ENCODE measurements around the gene DDAH2.
"Not testable (repeated sequence)": the region's sequence is repeated elsewhere in the genome, so short reads cannot be mapped to it uniquely, and the experiment has no call there.

Gene DDAH2

DNA sequence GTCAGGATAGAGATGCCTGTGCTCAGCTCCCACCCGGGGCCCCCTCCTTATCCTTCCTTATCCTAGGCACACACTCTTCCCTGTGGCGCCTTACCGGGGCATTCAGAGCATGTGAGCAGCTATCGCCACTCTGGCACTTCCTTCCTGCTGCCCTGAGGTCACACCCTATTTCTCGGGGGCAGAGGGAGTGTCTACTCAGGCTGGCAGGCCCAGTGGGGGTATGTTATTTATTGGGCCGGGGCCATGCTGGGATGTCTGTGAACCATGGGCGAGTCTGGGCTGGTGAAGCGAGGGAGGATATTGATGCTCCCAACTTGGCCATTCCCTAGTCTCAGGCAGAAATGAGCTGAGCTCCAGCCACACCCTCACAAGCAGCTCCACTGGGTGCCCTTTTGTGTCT lies 17.9 kb downstream of the DDAH2 start:
- no peak for DNase-seq

DNA sequence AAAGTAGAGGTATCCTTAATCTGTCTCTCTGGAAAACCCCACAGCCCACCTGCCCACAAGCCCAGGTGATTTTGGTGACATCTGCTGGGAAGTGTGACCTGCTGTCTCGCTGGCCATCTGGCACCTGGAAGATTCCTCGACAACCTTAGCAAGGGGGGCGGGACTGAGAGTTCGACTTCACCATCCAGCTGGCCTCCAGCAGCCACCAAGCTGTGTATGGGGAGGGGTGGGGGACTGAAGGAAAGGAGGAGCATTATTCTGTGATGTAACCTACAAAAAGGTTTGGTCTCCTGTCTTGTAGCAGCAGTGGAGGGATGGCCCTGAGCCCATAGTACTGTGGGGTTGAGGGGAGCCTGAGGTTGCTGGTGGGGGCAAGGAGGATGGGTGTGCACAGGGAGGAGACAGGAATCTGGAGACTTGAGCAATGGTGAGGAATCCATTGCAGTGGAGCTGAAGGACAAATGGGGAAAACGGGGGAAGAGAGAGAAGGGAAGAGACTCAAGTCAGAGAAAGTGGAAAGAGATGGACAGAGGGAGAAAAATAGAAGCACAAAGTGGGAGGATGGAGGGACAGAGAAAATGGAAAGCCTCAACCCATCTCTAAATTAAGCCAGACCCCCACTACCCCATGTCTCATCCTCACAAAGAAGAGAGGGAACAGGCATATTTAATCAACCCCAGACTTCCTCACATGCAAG lies 18.4 kb downstream of the DDAH2 start:
- DNase-seq, result no peak

DNA sequence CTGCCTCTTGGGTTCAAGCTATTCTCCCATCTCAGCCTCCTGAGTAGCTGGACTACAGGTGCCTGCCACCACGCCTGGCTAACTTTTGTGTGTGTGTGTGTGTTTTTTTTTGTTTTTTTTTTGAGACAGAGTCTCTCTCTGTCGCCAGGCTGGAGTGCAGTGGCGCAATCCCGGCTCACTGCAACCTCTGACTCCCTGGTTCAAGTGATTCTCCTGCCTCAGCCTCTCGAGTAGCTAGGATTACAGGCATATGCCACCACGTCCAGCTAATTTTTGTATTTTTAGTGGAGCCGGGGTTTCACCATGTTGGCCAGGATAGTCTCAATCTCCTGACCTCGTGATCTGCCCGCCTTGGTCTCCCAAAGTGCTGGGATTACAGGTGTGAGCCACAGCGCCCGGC lies 19.9 kb downstream of the DDAH2 start:
- not testable (repeated sequence) for DNase-seq

DNA sequence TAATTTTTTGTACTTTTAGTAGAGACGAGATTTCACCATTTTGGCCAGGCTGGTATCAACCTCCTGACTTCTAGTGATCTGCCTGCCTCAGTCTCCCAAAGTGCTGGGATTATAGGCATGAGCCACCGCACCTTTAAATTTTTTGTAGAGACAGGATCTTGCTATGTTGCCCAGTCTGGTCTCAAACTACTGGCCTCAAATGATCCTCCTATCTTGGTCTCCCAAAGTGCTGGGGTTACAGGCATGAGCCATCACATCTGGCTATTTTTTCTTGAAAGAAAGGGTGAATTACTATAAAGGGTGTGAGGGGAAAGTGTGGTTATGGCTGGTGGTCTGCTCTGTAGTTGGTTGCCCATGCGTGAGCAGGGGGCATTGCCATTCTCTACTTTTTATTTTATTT lies 20.9 kb downstream of the DDAH2 start:
- no peak for DNase-seq

DNA sequence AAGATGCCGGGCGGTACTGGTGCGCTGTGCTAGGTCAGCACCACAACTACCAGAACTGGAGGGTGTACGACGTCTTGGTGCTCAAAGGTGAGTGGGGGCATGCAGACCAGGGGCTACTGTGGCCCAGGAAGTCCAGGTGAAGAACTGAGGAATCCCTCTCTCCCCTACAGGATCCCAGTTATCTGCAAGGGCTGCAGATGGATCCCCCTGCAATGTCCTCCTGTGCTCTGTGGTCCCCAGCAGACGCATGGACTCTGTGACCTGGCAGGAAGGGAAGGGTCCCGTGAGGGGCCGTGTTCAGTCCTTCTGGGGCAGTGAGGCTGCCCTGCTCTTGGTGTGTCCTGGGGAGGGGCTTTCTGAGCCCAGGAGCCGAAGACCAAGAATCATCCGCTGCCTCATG lies 21.4 kb downstream of the DDAH2 start:
- DNase-seq, result no peak

DNA sequence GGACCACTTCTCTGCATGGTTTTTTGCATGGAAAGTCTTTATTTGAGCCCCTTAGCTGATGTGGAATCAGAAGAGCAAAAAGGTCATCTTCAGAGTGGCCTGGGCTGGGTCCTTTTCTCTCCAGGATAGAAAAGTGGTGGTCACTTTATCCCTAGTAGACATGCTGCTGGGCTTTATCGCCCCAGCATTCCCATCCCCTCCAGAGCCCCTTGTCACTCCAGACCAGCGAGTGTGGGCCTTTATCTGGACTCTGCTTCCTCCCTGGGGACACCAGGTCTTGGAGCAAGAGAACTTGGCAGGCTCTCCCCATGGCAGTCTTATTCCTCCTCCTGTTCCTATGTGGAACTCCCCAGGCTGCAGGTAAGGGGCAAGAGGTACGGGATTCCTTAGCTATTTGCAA lies 22.5 kb downstream of the DDAH2 start, which contains the start of gene LY6G6F:
TSS of gene LY6G6F (plus strand) at position 268 of the 400 bp plus-strand sequence. CDS start at position 309, 41 bp downstream.
- no peak for DNase-seq

DNA sequence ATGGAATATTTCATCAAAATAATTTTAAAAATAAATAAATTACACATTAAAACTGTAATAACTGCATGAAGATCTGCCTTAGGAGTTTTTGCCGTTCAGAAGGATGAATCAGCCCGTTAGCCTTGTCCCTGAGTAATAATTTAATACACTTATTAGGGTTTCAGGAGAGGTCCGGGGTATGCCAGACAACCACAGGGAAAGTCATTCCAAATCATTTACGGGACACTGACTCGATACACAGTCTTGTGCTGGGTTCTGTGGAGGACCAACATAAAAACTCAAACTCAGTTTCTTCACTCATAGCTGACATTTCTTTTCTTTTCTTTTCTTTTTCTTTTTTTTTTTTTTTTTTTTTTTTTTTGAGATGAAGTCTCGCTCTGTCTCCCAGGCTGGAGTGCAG lies 23.2 kb downstream of the DDAH2 start:
- no peak for DNase-seq

DNA sequence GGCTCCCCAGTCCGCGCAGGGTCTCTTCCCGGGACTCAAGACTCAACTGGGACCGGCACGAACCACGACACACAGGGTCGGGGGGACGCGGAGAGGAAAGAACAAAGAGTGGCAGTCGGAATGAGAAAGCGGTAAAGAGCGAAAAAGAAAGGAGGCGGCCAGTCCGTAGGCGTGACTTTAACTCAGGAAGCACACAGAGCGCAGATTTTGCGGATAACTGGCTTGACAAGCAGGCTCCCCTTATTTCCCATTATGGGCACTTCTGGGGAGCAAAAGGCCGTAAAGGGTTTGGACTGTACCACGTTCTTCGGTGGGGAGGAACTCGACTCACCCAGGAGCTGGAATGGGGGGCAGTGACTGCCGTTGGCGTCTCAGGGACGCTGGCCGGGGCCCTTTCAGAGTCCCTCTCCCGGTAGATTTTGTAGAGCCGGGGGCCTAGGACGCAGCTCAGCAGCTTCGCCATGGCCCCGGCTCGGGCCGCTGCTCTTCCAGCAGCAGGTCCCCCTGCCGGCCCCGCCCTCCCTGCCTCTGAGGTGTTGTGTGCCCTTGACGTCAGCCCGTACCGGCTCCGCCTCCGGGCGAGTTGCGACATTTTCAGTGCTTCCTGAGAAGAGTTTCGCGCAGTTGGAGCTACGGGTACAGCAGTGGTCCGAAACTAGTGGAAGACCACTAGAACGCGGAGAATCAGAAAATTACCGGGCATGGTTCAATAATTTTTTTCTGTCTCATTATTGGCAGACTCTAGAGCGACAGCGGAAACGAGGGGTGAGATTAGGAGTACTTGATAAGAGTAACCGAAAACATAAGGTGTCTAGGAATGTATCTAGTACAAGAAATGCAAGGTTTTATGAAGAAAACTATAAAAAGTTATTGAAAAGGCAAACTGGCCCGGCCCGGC lies 26.0 kb downstream of the DDAH2 start, which contains the start of gene ABHD16A:
TSS of gene ABHD16A (minus strand) at position 506 of the 898 bp plus-strand sequence. CDS start at position 463, 43 bp downstream.
- DNase-seq, result peak; percentile 94

DNA sequence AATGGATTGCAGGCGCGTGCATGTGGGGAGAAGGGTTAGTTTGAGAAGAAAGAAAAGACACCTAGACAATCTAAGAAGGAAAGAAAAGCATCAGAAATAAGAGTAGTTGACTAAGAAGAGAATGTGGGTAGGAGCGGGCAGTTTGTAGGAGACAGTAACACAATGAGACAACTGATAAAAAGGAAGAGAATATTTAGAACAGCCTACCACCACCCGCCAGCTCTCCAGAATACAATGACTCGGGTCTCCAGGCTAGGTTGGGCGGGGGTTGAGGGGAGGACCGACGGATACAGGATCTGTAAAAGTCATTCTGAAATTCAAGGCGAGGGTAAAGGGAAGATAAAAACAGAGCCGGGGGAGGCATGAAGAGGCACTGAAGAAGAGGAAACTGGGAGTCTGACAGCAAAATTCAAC lies 26.7 kb downstream of the DDAH2 start:
- DNase-seq, result no peak

DNA sequence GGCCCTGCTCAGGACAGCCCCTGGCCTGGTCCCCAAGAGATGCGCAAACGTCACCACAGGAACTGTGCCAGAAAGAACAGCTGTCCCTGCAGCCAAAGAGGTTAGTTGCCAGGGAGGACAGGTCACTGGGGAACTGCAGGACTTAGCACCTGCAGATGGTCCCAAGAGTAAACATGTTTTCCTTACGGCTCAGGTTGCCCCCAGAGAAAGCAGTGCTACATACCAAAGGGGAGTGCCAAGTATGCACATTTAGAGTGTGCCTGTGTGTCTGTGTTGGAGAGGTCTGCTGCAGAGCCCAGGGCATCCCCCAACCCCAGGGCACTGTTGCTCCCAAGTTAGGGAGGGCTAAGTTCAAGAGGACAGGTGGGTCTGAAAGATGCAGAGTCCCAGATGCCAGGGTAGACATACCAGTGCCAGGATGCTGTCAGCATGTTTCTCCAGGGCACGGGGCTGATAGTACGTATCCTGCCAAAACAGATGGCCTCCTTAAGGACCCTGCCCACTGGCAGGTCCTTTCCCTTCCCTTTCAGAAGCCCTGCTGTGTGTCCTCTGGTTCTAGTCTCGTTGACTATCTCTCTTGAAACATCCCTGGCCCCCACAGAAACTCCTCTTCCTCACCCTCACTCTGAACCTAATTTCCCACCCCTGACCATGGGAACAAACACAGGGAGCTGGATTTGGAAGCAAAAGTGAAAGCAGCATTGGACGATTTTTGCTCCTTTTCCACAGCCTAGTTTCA lies 27.3 kb downstream of the DDAH2 start:
- no peak for DNase-seq

DNA sequence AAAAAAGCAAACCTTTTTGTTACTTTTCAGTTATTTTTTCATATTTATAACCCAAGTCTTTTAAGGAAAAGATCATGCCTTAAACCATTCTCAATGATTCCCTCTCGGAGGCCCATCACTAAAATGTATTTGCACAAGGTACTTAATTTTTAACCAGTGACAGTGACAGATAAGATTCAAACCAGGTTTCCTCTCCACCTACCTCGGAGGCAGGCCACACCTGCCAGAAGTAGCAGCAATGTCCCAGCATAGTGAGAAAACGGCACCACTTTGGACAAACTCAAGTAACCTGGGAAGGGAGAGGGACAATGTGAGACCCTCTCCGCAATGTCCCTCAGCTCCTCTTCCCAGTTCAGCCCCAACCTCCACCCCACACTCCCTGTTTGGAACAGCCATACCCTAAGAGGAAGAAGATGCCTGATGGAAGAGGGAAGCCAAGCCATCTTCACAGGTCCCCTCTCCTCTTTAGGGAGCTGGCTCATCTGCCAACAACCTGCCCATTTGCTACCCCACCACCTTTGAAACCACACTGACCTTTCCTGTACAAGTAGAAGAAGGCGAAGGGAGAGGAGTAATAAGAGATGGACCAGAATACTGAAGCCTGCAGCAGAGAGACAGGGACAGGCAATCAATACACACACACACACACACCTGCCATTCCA lies 28.2 kb downstream of the DDAH2 start:
- no peak for DNase-seq

DNA sequence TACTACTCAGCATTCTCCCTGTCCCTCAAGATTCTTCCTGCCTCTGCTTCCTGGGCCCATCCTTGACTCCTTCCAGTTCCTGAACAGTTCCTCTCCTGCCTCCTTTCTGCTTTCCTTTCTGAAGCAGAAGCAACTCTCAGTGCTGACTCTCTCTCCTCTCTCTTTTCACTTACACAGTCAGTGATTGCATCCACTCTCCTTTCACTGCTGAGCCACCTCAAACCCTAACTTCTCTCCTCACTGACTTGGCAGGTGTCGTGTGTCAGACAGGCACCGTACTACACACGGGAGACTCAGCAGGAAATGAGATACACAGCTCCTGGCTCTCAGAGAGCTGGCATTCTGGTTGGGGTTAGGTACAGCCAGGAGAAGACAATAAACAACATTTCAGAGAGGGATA lies 31.5 kb downstream of the DDAH2 start:
- no peak for DNase-seq

DNA sequence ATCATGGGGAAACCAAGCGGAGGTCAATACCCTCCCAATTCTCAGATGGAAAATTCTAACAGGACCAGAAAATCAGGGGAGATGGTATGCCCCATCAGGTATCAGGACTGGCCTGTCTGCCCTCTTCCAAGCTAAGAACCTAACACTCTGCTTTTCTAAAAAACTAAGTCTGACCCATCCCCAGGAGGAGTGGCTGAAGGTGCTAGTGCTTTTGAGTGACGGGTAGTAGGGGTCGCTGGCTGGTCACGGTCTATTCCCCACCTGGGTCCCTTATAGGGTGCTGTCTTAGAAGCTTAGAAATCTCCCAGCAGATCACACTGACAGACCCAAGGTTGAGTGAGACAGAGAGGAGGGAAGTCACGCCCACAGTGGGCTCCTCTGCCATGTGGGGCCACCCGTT lies 35.6 kb downstream of the DDAH2 start:
- no peak for DNase-seq

DNA sequence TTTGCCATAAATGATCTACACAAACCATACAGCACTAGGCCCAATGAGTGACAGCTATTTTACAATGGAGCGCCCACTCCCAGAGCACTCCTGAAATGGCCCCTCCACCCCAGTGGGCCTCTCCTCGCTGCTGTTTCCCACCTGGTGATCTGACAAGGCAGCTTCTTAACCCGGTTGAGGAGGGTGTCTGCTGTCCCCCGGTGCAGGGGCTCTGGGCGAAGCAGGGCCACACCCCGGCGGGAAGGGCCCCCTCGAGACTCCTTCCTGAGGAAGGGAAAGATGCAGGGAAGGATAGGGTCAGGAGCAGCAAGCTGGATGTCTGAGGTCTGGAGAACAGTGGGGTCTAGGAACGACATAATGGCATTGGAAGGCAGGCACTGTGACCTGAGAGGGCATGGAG lies 36.2 kb downstream of the DDAH2 start:
- DNase-seq, result no peak

DNA sequence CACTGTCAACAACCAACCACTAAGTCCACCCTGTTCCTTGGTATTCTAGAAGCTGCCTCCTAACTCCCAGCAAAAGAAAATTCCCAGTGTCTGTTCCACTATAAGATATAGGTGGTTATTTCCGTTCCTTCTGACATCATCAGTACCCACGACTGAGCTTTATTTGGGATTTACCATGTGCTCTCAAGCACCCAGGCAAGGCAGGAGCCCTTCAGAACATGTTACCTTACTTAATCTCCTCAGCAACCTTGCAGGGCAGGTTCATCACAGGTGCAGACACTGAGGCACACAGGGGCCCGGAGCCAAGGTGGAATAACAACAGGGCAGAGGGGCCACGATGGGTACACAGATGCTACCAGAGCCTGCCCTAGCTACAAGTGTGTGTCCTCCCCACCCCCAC lies 36.7 kb downstream of the DDAH2 start:
- DNase-seq, result no peak

DNA sequence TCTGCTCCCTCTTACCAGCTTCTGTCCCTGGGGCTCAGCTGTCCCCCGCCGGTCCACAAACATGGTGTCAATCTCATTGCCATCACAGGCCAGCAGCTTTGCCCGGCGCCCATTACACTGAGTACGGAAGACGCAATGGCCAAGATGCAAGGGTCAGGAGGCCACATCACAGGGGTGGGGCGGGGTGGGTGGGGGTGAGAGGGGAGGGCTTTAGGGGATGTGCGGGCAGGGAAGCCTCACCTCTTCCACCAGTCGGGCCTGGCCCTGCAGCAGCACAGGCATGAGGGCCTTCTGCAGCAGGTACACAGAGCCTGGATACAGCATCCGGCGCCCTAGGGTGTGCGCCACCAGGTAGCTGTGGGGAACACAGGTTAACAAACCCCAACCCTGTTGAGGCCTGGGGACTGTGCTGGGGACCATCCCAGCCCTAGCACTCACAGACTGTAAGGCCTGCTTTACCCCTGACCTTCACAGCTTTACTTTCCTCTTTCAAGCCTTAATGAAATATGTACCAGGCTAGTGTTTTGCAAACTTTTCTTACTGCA lies 37.5 kb downstream of the DDAH2 start:
- DNase-seq, result no peak

DNA sequence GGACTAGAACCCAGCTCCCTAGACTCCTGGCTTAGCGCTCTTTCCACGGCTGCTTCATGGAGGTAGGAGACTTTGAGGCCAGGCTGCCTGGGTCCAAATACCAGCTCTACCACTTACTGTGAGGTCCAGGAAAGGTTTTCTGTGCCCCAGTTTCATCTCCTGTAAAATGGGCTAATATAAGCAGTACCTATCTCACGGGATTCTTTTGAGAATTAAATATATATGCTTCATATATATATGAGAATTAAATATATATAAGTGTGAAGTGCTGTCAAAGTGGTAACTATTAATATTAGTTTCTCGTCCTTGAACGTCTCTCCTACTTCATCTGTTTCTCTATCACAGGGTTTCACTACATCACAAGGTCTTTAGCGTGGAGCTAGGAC lies 38.0 kb downstream of the DDAH2 start:
- no peak for DNase-seq

DNA sequence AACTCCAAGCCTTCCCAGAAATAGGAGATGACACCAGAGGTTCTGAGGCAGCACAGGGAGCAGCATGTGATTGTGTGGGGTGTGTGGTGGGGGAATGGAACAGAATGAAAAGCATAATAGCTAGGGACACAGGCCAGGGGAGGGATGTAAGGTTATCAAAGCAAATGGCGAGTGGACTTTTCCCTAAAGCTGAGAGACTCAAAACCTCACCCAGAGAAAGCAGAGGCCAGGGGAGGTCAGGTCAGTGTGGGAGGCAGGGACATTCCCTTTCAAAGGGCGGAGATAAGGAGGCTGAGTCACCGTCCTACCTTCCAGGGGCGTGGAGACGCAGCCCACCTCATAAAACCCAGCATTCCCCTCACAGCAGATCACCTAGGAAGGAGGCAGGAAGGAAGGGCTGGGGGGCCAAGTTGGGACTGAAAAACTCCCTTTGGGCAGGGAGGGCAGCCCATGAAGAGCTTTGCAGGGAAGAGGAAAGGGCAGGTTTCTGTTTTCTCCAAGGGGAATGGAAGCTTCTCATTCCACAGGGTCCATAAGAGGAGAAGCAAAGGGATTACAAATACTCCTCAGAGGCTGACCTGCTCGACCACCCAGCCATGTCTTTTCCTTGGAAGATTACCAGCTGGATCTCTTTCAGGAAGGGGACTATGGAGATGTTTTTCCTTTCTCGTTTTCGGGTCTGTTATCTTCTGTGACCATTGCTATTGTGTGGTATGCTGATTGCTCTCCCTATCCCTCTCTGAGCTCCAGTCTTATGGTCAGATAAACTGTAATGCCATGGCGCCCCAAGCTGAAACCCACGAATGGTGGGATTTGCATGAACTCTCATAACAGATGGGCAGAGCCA lies 38.6 kb downstream of the DDAH2 start:
- no peak for DNase-seq

DNA sequence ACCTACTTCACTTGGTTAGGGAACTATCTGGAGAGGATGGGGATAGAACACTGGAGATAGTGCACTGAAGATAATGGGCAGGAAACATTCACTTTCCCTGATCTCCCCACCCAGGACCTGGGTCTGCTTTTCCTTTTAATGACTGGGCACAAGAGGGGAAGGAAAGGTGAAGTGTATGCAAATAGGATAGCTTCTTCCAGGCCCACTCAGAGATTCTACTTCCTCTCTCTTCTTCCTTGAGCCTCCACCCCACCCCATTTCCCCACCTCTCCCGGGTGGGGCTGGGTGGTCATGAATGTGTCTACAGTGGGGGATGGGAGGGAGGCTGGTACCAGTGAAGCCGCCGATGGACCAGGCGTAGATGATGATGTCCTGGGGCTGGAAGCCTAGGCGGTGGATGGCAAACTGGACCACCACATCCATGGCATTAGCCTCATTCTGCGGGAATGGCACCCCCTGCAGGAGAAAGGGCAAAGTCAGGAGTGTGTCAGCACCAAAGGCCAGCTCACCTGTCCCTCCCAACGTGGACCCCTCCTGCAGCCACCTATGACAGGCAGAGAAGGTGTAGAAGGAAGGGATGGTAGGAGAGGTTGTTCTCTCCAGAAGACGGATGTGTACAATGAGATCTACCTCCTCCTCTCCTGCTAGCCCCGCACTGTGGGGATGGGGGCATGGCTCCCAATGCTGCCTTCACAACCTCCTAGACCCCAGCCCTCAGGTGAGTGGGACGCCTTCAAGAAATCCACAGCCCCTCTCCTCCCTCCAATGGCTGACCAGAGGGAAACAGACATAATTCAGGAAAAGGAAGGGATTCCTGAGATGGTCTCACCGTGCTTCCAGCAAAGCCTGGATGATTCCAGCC lies 39.6 kb downstream of the DDAH2 start:
- no peak for DNase-seq

Data from effector CD4-positive, alpha-beta T cell (primary cell).